Amniotic epithelial cell (primary cell): ENCODE measurements around the gene SLC39A5.

Experiments used
- DNase-seq: peaks from one replicate; pipeline ENCODE4 v3.0.0-alpha.2; 2010; ENCODE audit warnings: low read depth

SLC39A5 gene, protein sequence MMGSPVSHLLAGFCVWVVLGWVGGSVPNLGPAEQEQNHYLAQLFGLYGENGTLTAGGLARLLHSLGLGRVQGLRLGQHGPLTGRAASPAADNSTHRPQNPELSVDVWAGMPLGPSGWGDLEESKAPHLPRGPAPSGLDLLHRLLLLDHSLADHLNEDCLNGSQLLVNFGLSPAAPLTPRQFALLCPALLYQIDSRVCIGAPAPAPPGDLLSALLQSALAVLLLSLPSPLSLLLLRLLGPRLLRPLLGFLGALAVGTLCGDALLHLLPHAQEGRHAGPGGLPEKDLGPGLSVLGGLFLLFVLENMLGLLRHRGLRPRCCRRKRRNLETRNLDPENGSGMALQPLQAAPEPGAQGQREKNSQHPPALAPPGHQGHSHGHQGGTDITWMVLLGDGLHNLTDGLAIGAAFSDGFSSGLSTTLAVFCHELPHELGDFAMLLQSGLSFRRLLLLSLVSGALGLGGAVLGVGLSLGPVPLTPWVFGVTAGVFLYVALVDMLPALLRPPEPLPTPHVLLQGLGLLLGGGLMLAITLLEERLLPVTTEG

DNA sequence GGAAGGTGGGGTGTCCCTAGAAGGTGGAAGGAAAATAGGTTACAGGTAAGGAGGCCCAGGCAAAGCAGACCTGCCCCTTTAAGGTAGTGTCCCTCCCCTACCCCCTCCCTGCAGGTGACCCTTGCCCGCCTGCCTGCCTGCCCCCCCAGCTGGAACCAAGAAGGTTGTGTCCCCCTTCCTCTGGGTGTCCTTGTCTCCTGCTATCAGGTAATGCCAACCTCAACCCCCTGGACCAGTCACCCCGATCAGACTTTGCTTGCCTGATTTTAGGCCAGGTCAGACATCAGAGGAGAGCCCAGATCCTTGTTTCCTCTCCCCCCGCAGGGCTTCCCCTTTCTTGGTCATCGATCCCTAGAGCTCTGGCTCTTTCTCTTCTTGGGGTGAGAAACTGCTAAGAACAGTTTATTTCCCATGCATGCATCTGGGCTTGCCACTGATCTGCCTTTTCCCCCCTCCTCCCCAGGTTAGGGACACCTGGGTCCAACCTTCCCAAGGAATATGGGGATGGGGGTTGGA lies at the start of gene SLC39A5:
SLC39A5 (plus strand) TSS at position 136 of the 516 bp plus-strand sequence. CDS start 1,224 bp downstream, outside the sequence.
- DNase-seq: no peak

DNA sequence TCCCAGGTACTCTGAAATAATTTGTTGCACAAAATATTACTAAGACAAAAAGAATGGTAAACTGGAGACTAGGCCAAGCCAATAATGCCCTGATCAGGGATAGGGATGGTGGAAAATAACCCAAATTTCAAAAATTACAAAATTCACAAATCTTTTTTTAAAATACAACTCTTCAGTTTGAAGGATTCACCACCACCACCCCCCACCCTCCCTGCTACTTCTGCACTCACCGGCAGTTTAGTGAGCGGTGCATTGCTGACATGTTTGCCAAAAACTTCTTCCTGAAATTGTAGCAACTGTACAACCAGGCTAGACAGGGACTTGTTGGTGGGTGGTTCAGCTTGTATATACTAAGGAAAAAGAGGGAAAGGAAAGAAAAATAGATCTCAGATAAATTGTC lies 42.9 kb upstream of the SLC39A5 start:
- DNase-seq: no peak

DNA sequence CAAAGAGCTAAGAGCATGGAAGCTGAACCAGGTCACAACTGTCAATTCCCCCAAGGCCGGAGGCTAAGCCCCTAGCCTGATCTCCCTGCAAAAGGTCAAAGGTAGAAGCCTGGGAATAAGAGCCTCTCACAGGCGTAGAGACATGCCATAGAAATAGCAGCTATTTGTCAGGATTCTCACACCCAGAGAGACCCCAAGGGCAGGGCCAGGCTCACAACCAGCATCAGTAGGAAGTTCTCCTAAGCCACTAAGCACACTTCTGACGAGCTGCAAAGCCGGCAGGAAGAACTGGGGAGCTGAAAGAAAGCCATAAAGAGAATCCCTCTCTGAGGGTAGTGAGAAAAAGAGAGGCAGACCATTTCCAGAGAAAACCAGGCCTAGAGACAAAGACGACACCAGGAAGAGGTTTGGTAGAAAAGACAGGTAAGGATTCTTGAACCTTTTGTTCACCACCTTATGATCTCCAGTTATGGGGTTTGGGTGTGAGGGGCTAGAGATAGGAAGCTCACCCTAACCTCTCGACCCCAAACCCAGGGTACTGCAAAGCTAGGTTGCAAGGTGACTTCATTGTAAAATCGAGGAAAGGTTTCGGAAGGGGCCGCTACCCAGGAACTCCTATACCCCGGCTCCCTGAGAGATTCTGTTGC lies 41.6 kb upstream of the SLC39A5 start:
- DNase-seq: no peak

DNA sequence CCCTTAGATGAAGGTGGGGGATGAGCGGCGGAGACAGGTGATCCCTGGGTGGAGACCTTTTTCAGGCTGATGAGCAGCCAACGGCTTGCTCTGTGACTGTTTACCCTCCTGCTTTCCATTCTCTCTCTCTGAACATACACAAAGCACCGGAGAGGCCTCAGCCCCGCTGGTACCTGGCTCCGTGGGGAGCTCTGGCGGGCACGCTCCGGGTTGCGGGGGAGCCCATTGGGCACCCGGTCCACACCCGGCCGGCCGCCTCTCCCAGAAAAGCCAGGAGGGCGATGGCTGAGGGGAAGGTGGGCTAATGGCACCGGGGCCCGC lies 41.1 kb upstream of the SLC39A5 start:
- DNase-seq: no peak

DNA sequence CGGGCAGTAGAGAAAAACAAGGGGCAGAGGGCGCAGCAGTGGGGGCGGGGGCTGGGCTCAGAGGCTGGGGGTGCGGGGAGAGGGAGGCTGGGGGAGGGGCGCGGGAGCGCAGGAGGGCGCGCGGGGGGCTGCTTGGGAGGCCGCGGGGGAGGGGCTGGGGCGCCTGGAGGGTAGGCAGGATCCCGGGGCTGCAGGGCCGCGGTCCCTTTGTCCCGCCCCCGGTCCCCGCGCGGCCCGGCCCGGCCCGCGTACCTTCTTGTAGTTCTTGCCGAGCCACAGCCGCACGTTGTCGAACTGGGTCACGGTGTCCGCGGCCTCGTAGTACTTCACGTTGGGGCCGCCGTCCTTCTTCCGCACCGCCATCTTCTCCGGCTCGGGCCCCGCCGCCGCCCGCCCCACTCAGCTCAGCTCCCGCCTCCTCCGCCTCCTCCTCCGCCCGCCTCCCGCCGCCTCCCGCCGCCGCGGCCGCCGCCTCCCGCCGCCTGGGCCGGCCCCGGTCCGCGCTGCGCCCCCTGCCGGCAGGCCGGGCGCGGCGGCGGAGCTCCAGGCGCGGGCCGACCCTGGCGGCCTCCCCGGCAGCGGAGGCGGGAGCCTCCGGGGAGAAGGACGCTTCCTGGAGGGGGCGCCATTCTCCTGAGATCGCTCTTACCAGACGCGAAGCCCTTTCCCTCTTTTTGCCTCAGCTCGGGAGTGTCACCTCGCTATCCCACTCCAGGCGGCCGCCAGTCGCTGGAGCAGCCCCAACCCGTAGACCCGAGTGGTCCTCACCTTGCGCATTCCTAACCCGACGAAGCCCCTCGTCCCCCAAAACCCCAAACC lies 40.5 kb upstream of the SLC39A5 start, which contains the start of gene SMARCC2:
SMARCC2 (minus strand) TSS at position 385 of the 819 bp plus-strand sequence; CDS start at position 363, 22 bp downstream.
- peak; percentile 73 for DNase-seq

DNA sequence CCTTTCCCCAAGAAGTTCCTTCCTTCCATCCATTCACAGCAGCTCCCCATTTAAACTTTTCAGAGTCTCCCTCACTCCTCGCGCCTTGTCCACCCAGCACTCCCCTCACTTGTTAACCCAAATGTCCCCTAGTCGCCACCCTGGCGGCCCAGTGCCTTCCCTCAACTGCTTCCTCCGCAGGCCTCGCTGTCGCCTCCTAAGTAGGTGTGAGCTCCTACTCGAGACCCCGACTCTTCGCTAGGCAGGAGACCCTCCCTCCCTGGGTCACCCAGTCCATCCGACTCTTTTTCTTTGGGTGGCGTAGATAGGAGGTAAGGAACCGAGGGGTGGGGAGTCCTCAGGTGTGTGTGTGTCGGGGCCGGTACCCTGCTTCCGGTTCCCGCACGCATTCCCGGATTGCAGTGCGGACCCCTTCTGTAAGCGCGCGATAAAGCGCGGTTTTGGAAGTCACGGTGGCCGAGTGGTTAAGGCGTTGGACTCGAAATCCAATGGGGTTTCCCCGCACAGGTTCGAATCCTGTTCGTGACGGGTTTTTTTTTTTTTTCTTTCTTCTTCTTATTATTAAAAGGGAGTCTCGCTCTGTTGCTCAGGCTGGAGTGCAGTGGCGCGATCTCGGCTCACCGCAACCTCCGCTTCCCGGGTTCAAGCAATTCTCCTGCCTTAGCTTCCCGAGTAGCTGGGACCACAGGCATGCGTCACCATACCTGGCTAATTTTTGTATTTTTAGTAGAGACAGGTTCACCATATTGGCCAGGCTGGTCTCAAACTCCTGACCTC lies 39.7 kb upstream of the SLC39A5 start:
- peak; percentile 75 for DNase-seq

DNA sequence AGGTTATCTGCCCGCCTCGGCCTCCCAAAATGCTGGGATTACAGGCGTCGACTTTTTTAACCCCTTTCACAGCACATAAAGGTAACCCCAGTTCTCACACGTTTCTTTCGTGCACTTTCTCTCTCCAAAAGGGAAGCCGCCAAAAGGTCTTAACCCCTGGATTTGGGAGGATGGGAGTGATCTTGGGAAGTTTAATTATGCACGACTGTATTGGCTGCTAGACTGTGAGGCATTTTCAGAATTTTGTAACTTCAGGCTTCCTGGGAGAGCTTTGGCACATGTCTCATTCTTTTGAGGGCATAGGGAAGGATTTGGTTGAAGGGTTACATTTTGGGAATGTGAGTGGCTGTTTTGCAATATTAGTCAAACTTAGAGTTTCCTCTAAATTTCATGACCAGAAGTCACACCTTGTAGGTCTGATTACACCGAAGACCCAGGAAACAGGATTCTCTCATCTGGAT lies 39.1 kb upstream of the SLC39A5 start:
- DNase-seq: no peak

DNA sequence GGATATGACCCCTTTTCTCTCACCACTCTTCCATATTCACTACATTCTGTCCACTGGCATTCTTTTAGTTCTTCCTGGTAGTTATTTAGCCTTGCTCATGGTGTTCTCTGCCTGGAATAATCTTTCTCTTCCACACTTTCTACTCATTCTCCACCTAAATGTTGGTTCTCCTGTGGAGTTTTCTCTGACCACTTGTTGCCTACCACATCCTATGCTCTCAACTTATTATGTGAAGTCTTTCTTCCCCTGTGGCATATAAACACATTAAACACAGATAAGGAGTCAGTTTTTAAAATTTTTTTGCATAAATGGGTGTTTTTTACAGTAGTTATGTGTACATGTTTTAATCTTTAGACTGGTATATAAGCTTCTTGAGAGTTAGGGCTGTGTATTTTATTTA lies 37.3 kb upstream of the SLC39A5 start:
- DNase-seq: no peak

DNA sequence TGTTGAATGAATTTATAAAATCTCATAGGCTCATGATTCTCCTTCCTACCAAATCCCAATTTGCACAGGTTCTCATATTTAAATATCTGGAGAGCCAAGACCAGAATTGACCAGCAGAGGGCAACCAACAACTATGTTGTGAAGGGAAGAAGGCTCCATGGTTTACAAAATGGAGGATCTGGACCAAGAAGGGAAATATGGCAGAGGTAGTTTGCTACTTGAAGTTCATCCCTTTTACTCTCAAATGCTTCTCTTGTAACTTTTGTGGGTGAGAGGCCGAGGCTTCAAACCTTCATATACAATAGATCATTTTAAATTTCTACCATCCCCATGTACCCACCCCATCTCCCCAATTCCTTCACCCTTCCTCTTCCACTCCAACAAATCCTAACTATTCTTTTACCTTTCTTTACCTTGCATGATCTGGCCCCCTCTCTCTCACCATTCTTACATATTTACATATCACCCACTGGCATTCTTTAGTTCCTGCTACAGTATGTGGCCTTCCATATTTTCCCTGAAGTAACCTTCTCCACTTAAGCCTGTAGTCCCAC lies 36.7 kb upstream of the SLC39A5 start:
- DNase-seq: peak; percentile 81

DNA sequence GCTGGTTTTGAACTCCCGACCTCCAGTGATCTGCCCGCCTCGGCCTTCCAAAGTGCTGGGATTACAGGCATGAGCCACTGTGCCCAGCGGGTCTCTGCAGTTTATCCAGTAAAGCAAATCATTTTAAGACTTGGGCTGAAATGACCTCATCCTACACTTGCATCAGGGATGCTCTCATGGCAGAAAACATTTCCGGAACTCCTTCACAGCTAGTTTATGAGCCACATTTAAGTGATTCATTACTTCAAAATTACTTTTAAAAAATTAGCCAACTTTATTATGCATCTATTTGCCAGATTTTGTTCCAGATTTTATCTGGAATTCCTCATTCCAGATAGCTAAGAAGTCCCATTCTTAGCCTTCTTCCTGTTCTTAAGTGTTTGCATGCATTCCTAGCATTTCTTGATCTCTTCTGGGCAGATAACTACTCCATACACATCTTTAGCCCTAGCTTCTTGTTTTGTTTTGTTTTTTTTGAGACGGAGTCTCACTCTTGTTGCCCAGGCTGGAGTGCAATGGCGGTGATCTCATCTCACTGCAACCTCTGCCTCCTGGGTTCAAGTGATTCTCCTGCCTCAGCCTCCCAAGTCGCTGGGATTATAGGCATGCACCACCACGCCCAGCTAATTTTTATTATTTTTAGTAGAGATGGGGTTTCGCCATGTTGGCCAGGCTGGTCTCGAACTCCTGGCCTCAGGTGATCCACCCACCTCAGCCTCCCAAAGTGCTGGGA lies 32.9 kb upstream of the SLC39A5 start:
- peak; percentile 98 for DNase-seq

DNA sequence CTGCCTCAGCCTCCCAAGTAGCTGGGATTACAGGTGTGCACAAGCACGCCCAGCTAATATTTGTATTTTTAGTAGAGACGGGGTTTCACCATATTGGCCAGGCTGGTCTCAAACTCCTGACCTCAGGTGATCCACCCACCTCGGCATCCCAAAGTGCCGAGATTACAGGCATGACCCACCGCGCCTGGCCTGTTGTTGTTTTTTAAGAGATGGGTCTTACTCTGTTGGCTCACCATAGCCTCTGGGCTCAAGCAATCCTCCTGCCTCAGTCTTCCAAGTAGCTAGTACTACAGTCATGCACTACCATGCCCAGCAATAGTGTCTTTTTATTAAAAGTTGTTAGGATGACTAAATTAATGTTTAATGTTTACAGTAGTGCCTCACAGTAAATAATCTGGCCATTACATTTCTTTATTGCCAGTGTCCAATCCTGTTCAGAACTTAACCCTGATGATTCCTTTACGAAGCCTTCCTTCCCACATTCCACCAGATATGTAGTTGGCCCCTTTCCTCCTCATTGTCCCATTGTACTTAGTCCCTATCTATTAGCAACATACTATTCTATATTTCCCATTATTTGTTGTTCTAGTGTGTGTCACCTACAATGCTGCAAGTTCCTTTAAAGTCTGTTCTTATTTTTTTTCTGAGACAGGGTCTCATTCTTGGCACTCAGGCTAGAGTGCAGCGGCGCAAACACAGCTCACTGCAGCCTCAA lies 31.8 kb upstream of the SLC39A5 start:
- no peak for DNase-seq

DNA sequence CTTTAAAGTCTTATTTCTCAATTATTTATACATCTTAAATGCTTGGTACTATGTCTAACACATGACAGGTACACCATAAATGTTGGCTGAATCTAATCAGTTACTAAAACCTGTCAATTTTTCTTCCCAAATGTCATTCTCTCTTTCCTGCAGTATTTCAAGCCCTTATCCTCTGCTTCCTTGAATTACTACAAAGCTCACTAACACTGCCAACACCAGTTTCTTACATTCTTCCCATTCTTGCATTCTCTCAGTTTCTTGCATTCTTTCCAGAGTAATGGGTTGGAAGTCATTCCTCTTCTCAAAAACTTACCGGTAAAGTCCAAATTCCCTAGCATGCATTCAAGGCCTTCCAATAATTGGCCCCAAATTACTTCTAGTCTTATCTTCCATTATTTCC lies 31.0 kb upstream of the SLC39A5 start:
- no peak for DNase-seq

DNA sequence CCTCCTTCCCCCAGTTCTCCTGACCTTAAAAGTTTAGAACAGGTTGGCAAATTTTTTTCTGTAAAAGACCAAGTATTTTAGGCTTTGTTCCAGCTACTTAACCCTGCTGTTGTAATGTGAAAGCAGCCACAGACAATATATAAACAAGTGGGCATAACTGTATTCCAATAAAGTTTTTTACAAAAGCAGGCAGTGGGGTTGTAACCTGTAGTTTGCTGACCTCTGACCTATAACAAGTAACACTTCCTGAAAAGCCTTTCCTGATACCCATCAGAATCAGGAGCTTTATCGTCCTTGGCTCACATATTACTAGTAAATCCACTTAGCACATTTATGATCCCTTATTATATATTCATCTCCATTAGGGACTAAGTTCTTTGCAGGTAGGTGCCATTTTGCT lies 27.5 kb upstream of the SLC39A5 start:
- DNase-seq: no peak

DNA sequence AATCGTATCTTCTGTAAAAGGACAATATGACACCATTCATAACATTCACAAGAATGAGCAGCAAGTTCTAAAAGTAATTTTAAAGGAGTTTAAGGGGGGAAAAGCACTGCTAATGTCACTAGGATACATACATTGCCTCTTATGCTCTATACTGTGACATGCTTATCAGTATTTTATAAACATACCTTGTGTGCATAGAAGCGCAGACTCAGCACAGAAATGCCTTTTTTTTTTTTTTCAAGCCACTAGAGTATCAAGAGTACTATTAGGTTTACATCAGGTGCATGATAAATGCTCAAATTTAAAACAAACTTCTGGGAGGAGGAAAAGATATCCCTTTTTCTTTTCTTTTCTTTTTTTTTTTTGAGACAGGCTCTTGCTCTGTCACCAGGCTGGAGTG lies 27.0 kb upstream of the SLC39A5 start:
- no peak for DNase-seq

DNA sequence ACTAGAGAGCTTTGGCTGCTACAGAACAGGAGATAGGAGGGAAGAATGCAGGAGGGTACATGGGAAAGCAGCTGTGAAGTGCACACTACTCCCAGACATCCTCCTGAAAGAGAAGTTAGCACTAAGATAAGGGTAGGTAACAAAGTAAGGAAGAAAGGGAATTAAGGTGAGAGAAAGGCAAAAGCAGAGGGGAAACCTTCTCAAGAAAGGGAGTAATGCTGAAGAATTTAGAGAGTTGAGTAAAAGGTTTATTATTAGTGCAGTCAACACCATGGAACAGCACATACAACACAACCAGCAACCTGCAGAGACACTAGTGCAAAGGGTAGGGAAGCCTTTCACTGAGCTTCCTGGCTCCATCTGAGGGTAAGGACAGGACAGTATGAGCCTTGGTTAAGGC lies 25.6 kb upstream of the SLC39A5 start:
- DNase-seq: no peak

DNA sequence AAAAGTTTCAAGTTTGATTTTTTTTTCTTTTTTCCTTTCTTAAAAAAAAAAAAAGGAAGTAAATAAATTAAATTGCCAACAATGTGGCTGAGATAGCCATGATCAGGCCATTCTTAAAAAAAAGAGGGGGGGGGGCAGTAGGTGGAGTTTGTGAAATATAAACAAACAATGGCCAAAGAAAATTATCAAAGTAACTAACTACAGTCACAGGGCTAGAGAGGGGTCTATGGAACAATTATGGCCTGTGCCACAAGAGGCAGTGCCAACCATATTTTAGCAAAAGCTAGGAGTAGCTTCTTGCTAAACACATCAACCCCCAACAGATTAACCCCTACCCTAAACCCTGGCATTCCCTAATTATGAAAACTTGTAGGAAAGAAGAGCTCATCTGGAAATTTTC lies 24.4 kb upstream of the SLC39A5 start:
- no peak for DNase-seq

DNA sequence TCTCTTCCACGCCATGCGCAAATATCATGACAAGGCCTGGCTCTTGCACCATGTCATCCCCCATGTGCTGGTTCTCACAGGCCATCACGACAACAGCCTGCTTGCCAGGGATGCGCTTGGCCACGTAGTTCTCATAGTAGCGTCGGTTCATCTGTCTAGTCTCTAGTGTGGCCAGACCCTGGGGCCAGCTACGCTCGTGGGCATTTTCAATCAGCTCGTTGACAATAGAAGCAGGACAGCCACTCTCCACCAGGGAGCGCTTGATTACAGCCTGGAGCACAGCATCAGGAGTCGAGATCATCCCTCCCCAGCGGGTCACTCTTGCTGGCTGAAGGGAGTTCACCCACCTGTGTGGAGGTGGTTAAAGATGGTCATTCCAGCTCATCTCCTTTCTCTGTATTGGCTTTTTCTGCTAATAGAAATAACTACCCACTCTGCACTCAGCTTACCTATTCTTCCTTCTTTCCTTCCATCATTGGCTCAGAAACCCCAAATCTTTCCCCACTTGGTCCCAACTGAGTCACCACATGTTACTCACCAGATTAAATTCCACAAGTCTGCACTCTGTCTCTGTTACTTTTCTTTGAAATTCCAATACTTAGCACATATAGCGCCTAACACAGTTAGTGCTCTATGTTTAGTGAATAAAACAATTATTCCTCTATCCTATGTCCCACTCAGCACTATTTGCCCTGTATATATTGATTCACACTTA lies 23.2 kb upstream of the SLC39A5 start:
- DNase-seq: peak; percentile 60

DNA sequence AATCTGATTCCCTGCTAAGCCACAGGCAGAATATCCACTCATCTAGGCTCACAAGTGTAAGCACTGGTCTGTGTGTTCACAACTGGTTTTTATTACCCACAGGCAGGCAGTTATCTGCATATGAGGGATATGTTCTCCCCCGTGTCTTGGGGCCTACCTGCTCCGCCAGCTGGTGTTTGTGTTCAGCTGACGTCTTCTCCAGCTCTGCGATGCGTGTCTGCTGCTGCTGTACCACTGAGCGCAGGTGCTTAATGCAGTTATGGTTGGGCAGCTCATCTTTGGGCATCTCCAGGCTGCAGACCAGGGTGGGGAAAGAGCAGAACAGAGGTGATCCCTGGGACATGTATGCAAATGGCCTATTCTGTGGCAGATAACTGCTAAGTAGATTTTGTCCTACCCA lies 21.8 kb upstream of the SLC39A5 start:
- DNase-seq: no peak

DNA sequence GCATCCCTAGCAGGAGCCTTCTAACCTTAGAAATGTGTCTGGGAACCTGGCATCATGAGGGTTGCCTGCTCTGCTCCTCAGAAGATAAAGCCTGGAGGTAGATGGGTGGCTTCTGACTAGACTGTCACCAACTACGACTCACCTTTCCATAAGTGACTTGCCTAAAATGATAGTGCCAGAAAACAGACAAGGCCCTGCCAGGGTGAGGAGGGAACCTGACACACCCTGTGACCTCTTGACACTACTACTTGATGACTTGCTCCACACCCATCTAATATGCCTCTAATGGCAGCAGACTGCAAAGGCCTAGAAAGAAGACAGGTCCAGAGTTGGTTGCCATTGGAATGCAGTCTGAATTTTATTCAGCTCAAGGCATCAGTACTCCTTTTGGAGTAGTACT lies 17.5 kb upstream of the SLC39A5 start:
- DNase-seq: no peak
